HG02981 (cell line): Measurements from ENCODE around the gene LINC00237.
A peak's percentile ranks its signal among the peaks of the same experiment; 100 is the strongest.

Experiments
- ATAC-seq: cut with Tn5 transposase; IDR thresholded peaks from one replicate; pipeline ENCODE4 v1.9.1; 2021; ENCODE audit warnings: mild to moderate bottlenecking, moderate library complexity; ENCODE audit not compliant: unreplicated experiment

Gene LINC00237

GRCh38 chr20:21125849-21126580 lies 19.9 kb upstream of the LINC00237 start, which contains the start of gene KIZ:
Gene KIZ, plus strand, starts transcription at chr20:21126082. Its CDS starts 34 bp downstream, at chr20:21126116.
- ATAC-seq, result peak; percentile 97

- peak; percentile 13 for ATAC-seq
Measured at GRCh38 chr20:21125072-21125848, 19.1 kb upstream of the LINC00237 start.

GRCh38 chr20:21124190-21124589 lies 18.0 kb upstream of the LINC00237 start:
- no peak for ATAC-seq

GRCh38 chr20:21118782-21119181 lies 12.6 kb upstream of the LINC00237 start:
- no peak for ATAC-seq

GRCh38 chr20:21118138-21118537 lies 12.0 kb upstream of the LINC00237 start:
- no peak for ATAC-seq

- no peak for ATAC-seq
Measured at GRCh38 chr20:21117521-21117920, 11.4 kb upstream of the LINC00237 start.

- ATAC-seq, result no peak
Measured at GRCh38 chr20:21114584-21114983, 8.4 kb upstream of the LINC00237 start.

GRCh38 chr20:21113697-21114096 lies 7.5 kb upstream of the LINC00237 start:
- no peak for ATAC-seq

- no peak for ATAC-seq
Measured at GRCh38 chr20:21111416-21111815, 5.3 kb upstream of the LINC00237 start.

GRCh38 chr20:21110811-21111210 lies 4.7 kb upstream of the LINC00237 start:
- ATAC-seq, result no peak

GRCh38 chr20:21109144-21109543 lies 3.0 kb upstream of the LINC00237 start:
- no peak for ATAC-seq

- ATAC-seq, result no peak
Measured at GRCh38 chr20:21105429-21106170, 558 bp downstream of the LINC00237 start.

GRCh38 chr20:21104921-21105320 lies 1.2 kb downstream of the LINC00237 start:
- no peak for ATAC-seq

GRCh38 chr20:21104466-21104761 lies 1.7 kb downstream of the LINC00237 start:
- no peak for ATAC-seq

GRCh38 chr20:21103582-21104465 lies 2.3 kb downstream of the LINC00237 start:
- ATAC-seq, result no peak

GRCh38 chr20:21102603-21103311 lies 3.4 kb downstream of the LINC00237 start:
- no peak for ATAC-seq

- no peak for ATAC-seq
Measured at GRCh38 chr20:21101932-21102575, 4.1 kb downstream of the LINC00237 start.

- no peak for ATAC-seq
Measured at GRCh38 chr20:21101453-21101931, 4.7 kb downstream of the LINC00237 start.
